Neural cell (in vitro differentiated cells): Measurements from ENCODE around the gene TENT5C.

Source experiments
- CTCF ChIP-seq: fragments of 450-650 bp; IDR thresholded peaks from 2 replicates; pipeline ENCODE4 v1.5.1; 2014; ENCODE audit warnings: antibody characterized with exemption, mild to moderate bottlenecking, moderate library complexity; ENCODE audit not compliant: poor library complexity, severe bottlenecking
- EP300 ChIP-seq: fragments of 450-650 bp; conservative IDR thresholded peaks from 2 replicates; pipeline ENCODE4 v1.6.1; 2014; ENCODE audit warnings: antibody characterized with exemption, mild to moderate bottlenecking, moderate library complexity; ENCODE audit not compliant: poor library complexity, severe bottlenecking
- EZH2 ChIP-seq: fragments of 200-600, 300-800 bp; shearing (Covaris generic), sonication (generic); IDR thresholded peaks from 2 replicates; pipeline ENCODE4 v1.6.1; 2014; ENCODE audit warnings: antibody characterized with exemption, low read length, borderline replicate concordance, mild to moderate bottlenecking; ENCODE audit not compliant: insufficient read depth, poor library complexity, severe bottlenecking
- MXI1 ChIP-seq: fragments of 450-650 bp; conservative IDR thresholded peaks from 2 replicates; pipeline ENCODE4 v1.6.1; 2014; ENCODE audit warnings: antibody characterized with exemption, mild to moderate bottlenecking; ENCODE audit not compliant: poor library complexity, severe bottlenecking
- POLR2AphosphoS5 ChIP-seq: IDR thresholded peaks from 2 replicates; pipeline ENCODE4 v1.6.1; 2012
- RAD21 ChIP-seq: fragments of 450-650 bp; conservative IDR thresholded peaks from 2 replicates; pipeline ENCODE4 v1.6.1; 2014; ENCODE audit warnings: antibody characterized with exemption, mild to moderate bottlenecking, moderate library complexity
- SMC3 ChIP-seq: fragments of 450-650 bp; conservative IDR thresholded peaks from 2 replicates; pipeline ENCODE4 v1.6.1; 2014; ENCODE audit warnings: antibody characterized with exemption, mild to moderate bottlenecking, moderate library complexity; ENCODE audit not compliant: poor library complexity
- TAF1 ChIP-seq: IDR thresholded peaks from 2 replicates; pipeline ENCODE4 v1.6.1; 2012; ENCODE audit warnings: low read depth

DNA sequence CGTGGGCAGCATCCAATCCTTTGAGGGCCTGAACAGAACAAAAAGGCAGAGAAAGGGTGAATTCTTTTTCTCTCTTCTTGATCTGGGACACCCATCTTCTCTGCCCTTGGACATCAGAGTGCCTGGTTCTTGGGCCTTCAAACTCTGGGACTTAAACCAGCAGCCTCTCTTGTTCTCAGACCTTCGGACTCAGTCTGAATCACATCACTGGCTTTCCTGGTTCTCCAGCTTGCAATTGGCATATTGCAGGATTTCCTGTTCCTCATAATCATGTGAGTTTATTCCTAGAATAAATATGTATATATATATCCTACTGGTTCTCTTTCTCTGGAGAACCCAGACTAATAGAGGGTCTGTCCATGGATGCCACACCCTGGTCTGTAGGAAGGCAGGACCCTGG, 16.3 kb upstream of the TENT5C start:
- TF ChIP-seq CTCF: no peak
- no peak for TF ChIP-seq EZH2
- TF ChIP-seq RAD21: no peak
- TF ChIP-seq TAF1: no peak
- no peak for TF ChIP-seq SMC3
- no peak for TF ChIP-seq EP300
- TF ChIP-seq POLR2AphosphoS5: no peak
- TF ChIP-seq MXI1: no peak
